Ovary (tissue), 9 donors: Measurements from ENCODE around the gene CEP72. TPM values are rescaled to one million over a fixed set of nuclear protein-coding genes. Genes with fewer than 3 reads are reported as not detected.
"Not testable (repeated sequence)": the region's sequence is repeated elsewhere in the genome, so short reads cannot be mapped to it uniquely, and the experiment has no call there.

Source experiments
- DNase-seq, 5 donors: peaks; one replicate each; pipeline ENCODE4 v3.0.0-alpha.2; 2019 to 2020
- H3K27ac ChIP-seq, 2 donors: fragments of 200-600 bp; one replicate each; pipeline versions ENCODE4 v1.5.1 to v1.8.0; 2019 to 2022
- H3K27me3 ChIP-seq: fragments of 200-600 bp; one replicate; pipeline ENCODE4 v1.8.0; 2022
- H3K36me3 ChIP-seq: fragments of 200-600 bp; sonication (generic); one replicate; pipeline ENCODE4 v1.5.1; 2019
- H3K4me1 ChIP-seq: one replicate; pipeline ENCODE4 v1.8.1; 2013; ENCODE audit warnings: mild to moderate bottlenecking, moderate library complexity; ENCODE audit not compliant: insufficient read depth
- H3K4me3 ChIP-seq: fragments of 200-600 bp; sonication (generic); one replicate; pipeline ENCODE4 v1.5.1; 2017
- H3K9me3 ChIP-seq, 2 donors: fragments of 200-600 bp in 1 of 2; sonication (generic) in 1 of 2; one replicate each; pipeline versions ENCODE4 v1.5.1 to v1.8.1; 2013 to 2019; ENCODE audit warnings: mild to moderate bottlenecking in 1 of 2, moderate library complexity in 1 of 2
- CTCF ChIP-seq, 3 donors: fragments of 450-650 bp in 2 of 3; fragments of 200-600 bp in 1 of 3; IDR thresholded peaks; one replicate each; pipeline versions ENCODE4 v1.5.1 to v1.8.0; 2016 to 2022; ENCODE audit warnings: antibody characterized with exemption in 3 of 3, mild to moderate bottlenecking in 1 of 3
- EP300 ChIP-seq: sonication (generic); formaldehyde crosslinking; IDR thresholded peaks from one replicate; pipeline ENCODE4 v1.6.1; 2017; ENCODE audit warnings: antibody characterized with exemption
- POLR2A ChIP-seq: fragments of 450-650 bp; IDR thresholded peaks from one replicate; pipeline ENCODE4 v1.6.1; 2017; ENCODE audit warnings: antibody characterized with exemption, mild to moderate bottlenecking, moderate library complexity
- WGBS, 3 donors: extraction: QIAGEN DNeasy Blood & Tissue Kit in 1 of 3; methylation state at CpG; one replicate each; pipeline versions ENCODE4 v1.1.5 to v1.1.7; 2013 to 2017; 5-methylcytosine and 5-hydroxymethylcytosine counted together
- intact Hi-C, 4 donors: fragments of 100-400 bp; cut with DNase I; formaldehyde crosslinking; loops; one replicate each; pipeline versions ENCODE4 v1.11.0 to v1.15.1; 2022 to 2023
- polyA plus RNA-seq, 2 donors: library from polyadenylated mRNA; stranded (reverse); fragments of 200-250 nt in 1 of 2; fragments of 350-450 nt in 1 of 2; fragmentation: Illumina TruSeq in 1 of 2; extraction: RNeasy Lipid Tissue Mini Kit (QIAGEN cat#74804) in 1 of 2; gene quantifications; one replicate each; pipeline ENCODE4 v1.2.3, GENCODE V29; 2013 to 2014
- total RNA-seq, 7 donors: library from RNA; depleted of rRNA in 2 of 7; stranded (reverse); fragments of >200 nt in 2 of 7; fragmentation: NEBNext Ultra II Directional in 3 of 7; extraction: Animal tissue kit (Norgen Biotek cat#: 25700) in 3 of 7; gene quantifications; one replicate each; pipeline versions ENCODE4 v1.1.0 to v1.2.4, GENCODE V29; 2016 to 2023
- donor health status: DM: no; HTN: no; CAD: no; lungs with moderate emphysema.
- donor health status: DM: no; HTN: no; CAD: no.
- donor health status: Bipolar disorder and iron deficiency.
- donor health status: DM: yes; HTN: yes; CAD: no.
- donor health status: DM: no; HTN: no; CAD: no.
- donor health status: DM: yes; HTN: yes; CAD: no.

Gene CEP72
- total and polyA plus RNA-seq, 9 donors = 1.6 to 11.2 (median 7.7) TPM

GRCh38 chr5:604391-604831 lies 7.7 kb upstream of the CEP72 start:
- no peak overlapping the region for H3K4me3 ChIP-seq
- H3K27me3 ChIP-seq = no peaks in the 10 kb centered on the region
- intact Hi-C loops = loop anchor here in 1 of 4 donors (10.0 kb wide), 1 partner anchor 120 kb away; no protein-coding TSS in a partner anchor
- H3K4me1 ChIP-seq = no peaks in the 10 kb centered on the region
- WGBS, 3 donors = 74 to 85% (median 81%) methylated on average over 12 of the region's 12 CpGs
- no peak for TF ChIP-seq EP300
- no peak for TF ChIP-seq POLR2A
- TF ChIP-seq CTCF (IDR thresholded peaks at IDR 0.05) = no peak
- H3K27ac ChIP-seq = no peak overlapping the region
- no peak for DNase-seq
- H3K36me3 ChIP-seq = no peaks in the 10 kb centered on the region
- no peaks in the 10 kb centered on the region for H3K9me3 ChIP-seq

DNA sequence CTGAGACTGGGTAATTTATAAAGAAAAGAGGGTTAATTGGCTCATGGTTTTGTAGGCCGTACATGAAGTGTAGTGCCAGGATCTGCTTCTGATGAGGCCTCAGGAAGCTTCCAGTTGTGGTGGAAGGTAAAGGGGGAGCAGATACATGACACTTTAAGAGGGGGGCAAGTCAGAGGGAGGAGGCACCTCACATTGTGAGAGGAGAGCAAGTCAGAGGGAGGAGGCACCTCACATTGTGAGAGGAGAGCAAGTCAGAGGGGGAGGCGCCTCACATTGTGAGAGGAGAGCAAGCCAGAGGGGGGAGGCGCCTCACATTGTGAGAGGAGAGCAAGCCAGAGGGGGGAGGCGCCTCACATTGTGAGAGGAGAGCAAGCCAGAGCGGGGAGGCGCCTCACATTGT lies 7.0 kb upstream of the CEP72 start:
- not testable (repeated sequence) for H3K9me3 ChIP-seq, DNase-seq, H3K27ac ChIP-seq, H3K36me3 ChIP-seq, H3K27me3 ChIP-seq, H3K4me3 ChIP-seq, H3K4me1 ChIP-seq
- WGBS, 3 donors = 76 to 79% (median 79%) methylated on average over 6 of the region's 6 CpGs
- intact Hi-C loops = loop anchor here in 1 of 4 donors (10.0 kb wide), 1 partner anchor 120 kb away; no protein-coding TSS in a partner anchor

GRCh38 chr5:606061-606460 lies 6.1 kb upstream of the CEP72 start:
- intact Hi-C loops = loop anchor here in 1 of 4 donors (10.0 kb wide), 1 partner anchor 121 kb away; no protein-coding TSS in a partner anchor
- Histone ChIP-seq H3K36me3 (no peaks in the 10 kb centered on the region), H3K9me3 (no peaks in the 10 kb centered on the region), H3K27me3 (no peaks in the 10 kb centered on the region), H3K27ac (no peak overlapping the region), H3K4me3 (no peak overlapping the region), H3K4me1 (no peaks in the 10 kb centered on the region)
- no peak for TF ChIP-seq CTCF (IDR thresholded peaks at IDR 0.05)
- TF ChIP-seq EP300 = no peak
- TF ChIP-seq POLR2A = no peak
- WGBS, 3 donors = 74 to 87% (median 78%) methylated on average over 8 of the region's 8 CpGs
- DNase-seq = peak in 1 of 5 donors; percentile 4

- WGBS, 3 donors = 40 to 54% (median 46%) methylated on average over 21 of the region's 21 CpGs
- Histone ChIP-seq H3K4me3 (no peak overlapping the region), H3K36me3 (no peaks in the 10 kb centered on the region), H3K4me1 (peaks cover 3% of the 10 kb centered on the region), H3K27ac (no peak overlapping the region), H3K27me3 (no peaks in the 10 kb centered on the region), H3K9me3 (no peaks in the 10 kb centered on the region)
- intact Hi-C loops = loop anchor here in 1 of 4 donors (10.0 kb wide), 1 partner anchor 122 kb away; no protein-coding TSS in a partner anchor
- DNase-seq = peak in 1 of 5 donors; percentile 2
- TF ChIP-seq EP300 (no peak), CTCF (IDR thresholded peaks at IDR 0.05) (no peak), POLR2A (no peak)
Observed at GRCh38 chr5:606526-607399, 5.4 kb upstream of the CEP72 start.
